Measurements from ENCODE around the gene COX17.

- TF ChIP-seq POLR2AphosphoS5 (IDR thresholded peaks at IDR 0.05; ENCODE audit: insufficient read depth, low read depth, low read length) (no peak), EZH2 (IDR thresholded peaks at IDR 0.05; ENCODE audit: borderline replicate concordance, low read depth, low read length, severe bottlenecking) (no peak), GATA2 (IDR thresholded peaks at IDR 0.05; ENCODE audit: insufficient read depth, insufficient read length, low read depth, low read length) (no peak), POLR2A (IDR thresholded peaks at IDR 0.05; ENCODE audit: low read depth, low read length) (no peak)
Measured at GRCh38 chr3:119669906-119670570, 7.2 kb downstream of the COX17 start.
